Smooth muscle cell (in vitro differentiated cells): Measurements from ENCODE around the gene CRISPLD2. TPM values are rescaled to one million over a fixed set of nuclear protein-coding genes. Genes with fewer than 3 reads are reported as not detected.

Experiments
- DNase-seq: peaks from one replicate; lab custom pipeline; 2025; ENCODE audit not compliant: unreplicated experiment; lab: John Stamatoyannopoulos, UW
- H2AFZ ChIP-seq: fragments of 200-600 bp; sonication (generic); 2 replicates; pipeline ENCODE4 v1.6.0; 2016; ENCODE audit warnings: antibody characterized with exemption, low read depth, mild to moderate bottlenecking
- H3F3A ChIP-seq: fragments of 200-600 bp; sonication (generic); 2 replicates; pipeline ENCODE4 v1.6.0; 2017; ENCODE audit warnings: antibody characterized with exemption, low read depth
- H3K27ac ChIP-seq: fragments of 200-600 bp; sonication (generic); 2 replicates; pipeline ENCODE4 v1.5.1; 2016; ENCODE audit warnings: low read depth, mild to moderate bottlenecking
- H3K27me3 ChIP-seq: fragments of 200-600 bp; sonication (generic); 2 replicates; pipeline ENCODE4 v1.6.1; 2016; ENCODE audit warnings: low read depth, mild to moderate bottlenecking
- H3K36me3 ChIP-seq: fragments of 200-600 bp; sonication (generic); 2 replicates; pipeline ENCODE4 v1.5.1; 2016; ENCODE audit warnings: low read depth
- H3K4me1 ChIP-seq: fragments of 200-600 bp; sonication (generic); 2 replicates; pipeline ENCODE4 v1.5.1; 2016; ENCODE audit warnings: low read depth
- H3K4me2 ChIP-seq: fragments of 200-600 bp; sonication (generic); 2 replicates; pipeline ENCODE4 v1.6.0; 2016; ENCODE audit warnings: mild to moderate bottlenecking
- H3K4me3 ChIP-seq: fragments of 200-600 bp; sonication (generic); 2 replicates; pipeline ENCODE4 v1.5.1; 2016; ENCODE audit warnings: mild to moderate bottlenecking
- H3K79me2 ChIP-seq: fragments of 200-600 bp; sonication (generic); 2 replicates; pipeline ENCODE4 v1.6.0; 2016; ENCODE audit warnings: low read depth, mild to moderate bottlenecking
- H3K9ac ChIP-seq: fragments of 200-600 bp; sonication (generic); 2 replicates; pipeline ENCODE4 v1.6.0; 2016; ENCODE audit warnings: low read depth
- H3K9me3 ChIP-seq: fragments of 200-600 bp; sonication (generic); replicated peaks from 2 replicates; pipeline ENCODE4 v1.5.1; 2016; ENCODE audit warnings: low read depth
- H4K20me1 ChIP-seq: fragments of 200-600 bp; sonication (generic); 2 replicates; pipeline ENCODE4 v1.6.0; 2016; ENCODE audit warnings: low read depth
- WGBS: methylation state at CpG from one replicate; pipeline ENCODE4 v1.1.7; 2016; ENCODE audit warnings: low lambda C conversion rate; 5-methylcytosine and 5-hydroxymethylcytosine counted together
- polyA plus RNA-seq: library from polyadenylated mRNA; unstranded; fragments of >200 nt; fragmentation: Nextera tagmentation; extraction: Ambion mirVana; gene quantifications from 2 replicates; pipeline ENCODE4 v1.2.1, GENCODE V29; 2016
- total RNA-seq: library from RNA; depleted of rRNA; stranded (reverse); fragments of >200 nt; gene quantifications from 2 replicates; pipeline ENCODE4 v1.2.3, GENCODE V29; 2014
- TF ChIP-seq, protein P1 (sequence below): fragments of 200-600 bp; sonication (generic); IDR thresholded peaks from 2 replicates; pipeline ENCODE4 v1.5.1; 2017; ENCODE audit warnings: borderline replicate concordance, mild to moderate bottlenecking, antibody characterized with exemption; ENCODE audit not compliant: insufficient read depth, poor library complexity, severe bottlenecking

The CRISPLD2 gene
- total and polyA plus RNA-seq, 2 experiments from 2014 or later, result 63.1 to 105 TPM

DNA sequence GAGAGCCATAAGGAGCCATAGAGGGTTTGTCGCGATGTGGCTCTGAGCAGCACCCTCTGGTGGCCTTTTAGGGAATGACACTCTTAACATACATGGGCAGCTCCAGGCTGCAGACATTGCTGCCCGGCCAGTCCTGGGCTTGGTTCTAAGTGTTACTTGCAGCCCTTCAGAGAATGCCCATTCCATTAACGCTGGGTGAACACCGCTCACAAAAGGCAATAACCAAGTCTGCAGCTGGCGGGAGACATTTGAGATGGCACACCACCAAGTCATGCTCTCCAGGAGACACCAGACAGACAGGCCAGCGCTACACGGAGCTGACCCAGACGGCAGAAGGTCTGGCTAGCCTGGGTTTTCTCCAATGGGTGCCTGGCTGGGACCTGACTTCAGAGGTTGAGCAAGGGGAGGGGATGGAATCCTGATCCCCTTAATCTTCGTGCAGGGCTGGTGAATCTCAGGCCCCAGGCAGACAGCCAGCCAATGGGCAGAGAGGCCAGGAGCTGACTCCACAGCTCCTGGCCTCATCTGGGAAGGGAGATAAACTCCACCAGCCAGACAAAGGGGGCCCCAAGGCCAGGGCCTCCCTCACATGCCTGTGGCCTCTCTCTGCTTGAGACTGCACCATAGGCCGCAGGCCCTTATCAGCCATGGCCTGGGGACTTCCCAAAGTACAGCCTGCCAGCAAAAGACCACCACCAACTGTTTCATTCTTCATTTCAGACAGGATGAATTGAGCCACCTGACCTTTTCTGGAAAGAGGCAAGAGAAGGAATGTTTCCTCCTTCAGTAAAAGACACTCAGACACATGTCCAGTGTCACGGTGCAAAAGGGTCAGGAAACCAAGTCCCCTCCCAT lies 132.8 kb downstream of the CRISPLD2 start:
- Histone ChIP-seq H3K79me2 (no peaks in the 10 kb centered on the region), H3K27me3 (no peaks in the 10 kb centered on the region), H4K20me1 (no peaks in the 10 kb centered on the region), H3K4me3 (no peak overlapping the region), H2AFZ (no peak overlapping the region), H3F3A (peaks cover 36% of the 10 kb centered on the region), H3K4me1 (peaks cover 19% of the 10 kb centered on the region), H3K36me3 (no peaks in the 10 kb centered on the region), H3K9me3 (no peaks in the 10 kb centered on the region), H3K9ac (peak overlapping the region; percentile 76), H3K4me2 (peak overlapping the region; percentile 61), H3K27ac (peak overlapping the region; percentile 95)
- TF ChIP-seq, protein P1, sequence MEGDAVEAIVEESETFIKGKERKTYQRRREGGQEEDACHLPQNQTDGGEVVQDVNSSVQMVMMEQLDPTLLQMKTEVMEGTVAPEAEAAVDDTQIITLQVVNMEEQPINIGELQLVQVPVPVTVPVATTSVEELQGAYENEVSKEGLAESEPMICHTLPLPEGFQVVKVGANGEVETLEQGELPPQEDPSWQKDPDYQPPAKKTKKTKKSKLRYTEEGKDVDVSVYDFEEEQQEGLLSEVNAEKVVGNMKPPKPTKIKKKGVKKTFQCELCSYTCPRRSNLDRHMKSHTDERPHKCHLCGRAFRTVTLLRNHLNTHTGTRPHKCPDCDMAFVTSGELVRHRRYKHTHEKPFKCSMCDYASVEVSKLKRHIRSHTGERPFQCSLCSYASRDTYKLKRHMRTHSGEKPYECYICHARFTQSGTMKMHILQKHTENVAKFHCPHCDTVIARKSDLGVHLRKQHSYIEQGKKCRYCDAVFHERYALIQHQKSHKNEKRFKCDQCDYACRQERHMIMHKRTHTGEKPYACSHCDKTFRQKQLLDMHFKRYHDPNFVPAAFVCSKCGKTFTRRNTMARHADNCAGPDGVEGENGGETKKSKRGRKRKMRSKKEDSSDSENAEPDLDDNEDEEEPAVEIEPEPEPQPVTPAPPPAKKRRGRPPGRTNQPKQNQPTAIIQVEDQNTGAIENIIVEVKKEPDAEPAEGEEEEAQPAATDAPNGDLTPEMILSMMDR, result peak; percentile 94
- 1% methylated on average over 12 of the region's 12 CpGs for WGBS
- peak; percentile 92 for DNase-seq

DNA sequence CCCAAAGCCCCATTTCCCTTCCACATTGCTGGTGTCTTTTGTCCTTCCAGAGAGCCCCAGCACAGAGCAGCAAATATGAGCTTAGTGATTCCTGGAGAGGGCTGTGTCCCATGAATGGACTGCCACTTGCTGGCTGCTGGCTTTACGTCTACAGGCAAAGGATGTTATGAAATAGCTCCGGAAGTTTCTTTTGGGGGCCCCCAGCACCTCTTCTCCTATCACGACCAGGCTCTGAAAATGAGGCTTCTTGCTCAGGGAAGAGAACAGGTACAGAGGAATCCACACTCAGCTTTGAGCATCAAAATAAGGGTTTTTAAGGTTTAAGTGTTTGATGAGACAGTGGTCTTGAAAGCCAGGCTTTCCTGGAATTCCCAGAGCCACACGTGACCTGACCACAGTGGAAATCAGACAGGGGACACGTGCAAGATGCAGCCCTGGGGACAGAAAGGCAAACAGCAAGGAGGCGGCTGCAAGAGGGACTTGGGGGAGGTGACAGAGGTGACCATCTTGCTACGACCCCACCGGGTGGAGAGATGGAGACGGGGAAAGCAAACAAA lies 133.5 kb downstream of the CRISPLD2 start:
- Histone ChIP-seq H3K4me3 (no peak overlapping the region), H4K20me1 (no peaks in the 10 kb centered on the region), H3K79me2 (no peaks in the 10 kb centered on the region), H3K9me3 (no peaks in the 10 kb centered on the region), H3K36me3 (no peaks in the 10 kb centered on the region), H3K27me3 (no peaks in the 10 kb centered on the region), H3K4me1 (peaks cover 19% of the 10 kb centered on the region), H3K27ac (peak overlapping the region; percentile 95), H3K4me2 (peak overlapping the region; percentile 52), H2AFZ (no peak overlapping the region), H3F3A (peaks cover 36% of the 10 kb centered on the region), H3K9ac (peak overlapping the region; percentile 76)
- WGBS, result 24% methylated on average over 9 of the region's 9 CpGs
- TF ChIP-seq, protein P1, result no peak
- no peak for DNase-seq

DNA sequence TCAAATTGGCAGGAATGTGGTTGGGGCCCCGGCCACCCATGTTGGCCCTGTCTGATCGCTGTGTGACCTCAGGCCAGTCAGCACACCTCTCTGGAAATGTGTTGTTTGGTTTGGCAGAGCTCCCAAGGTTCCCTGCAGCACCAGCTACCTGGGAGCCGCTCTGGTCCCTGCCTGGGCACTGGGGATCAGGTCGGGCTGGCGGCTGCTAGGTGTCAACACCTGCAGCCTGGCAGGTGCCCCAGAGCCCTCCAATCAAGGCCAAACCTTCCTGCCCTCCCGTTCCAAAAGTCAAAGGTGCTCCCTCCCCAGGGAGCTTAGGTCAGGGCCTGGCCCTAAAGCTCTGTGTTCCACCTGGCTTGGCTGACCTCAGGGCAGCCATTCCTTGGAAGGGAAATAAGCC lies 135.6 kb downstream of the CRISPLD2 start:
- WGBS, result 95% methylated on average over 6 of the region's 6 CpGs
- Histone ChIP-seq H3F3A (peaks cover 36% of the 10 kb centered on the region), H3K9ac (no peak overlapping the region), H3K27me3 (no peaks in the 10 kb centered on the region), H4K20me1 (no peaks in the 10 kb centered on the region), H3K9me3 (no peaks in the 10 kb centered on the region), H3K27ac (no peak overlapping the region), H3K4me3 (no peak overlapping the region), H3K36me3 (no peaks in the 10 kb centered on the region), H3K79me2 (no peaks in the 10 kb centered on the region), H3K4me1 (peaks cover 19% of the 10 kb centered on the region), H3K4me2 (no peak overlapping the region), H2AFZ (no peak overlapping the region)
- TF ChIP-seq, protein P1, result no peak
- DNase-seq, result no peak
